Ecto neural progenitor cell (in vitro differentiated cells): ENCODE results near the gene ZNFX1.
"Not testable (repeated sequence)": the region's sequence is repeated elsewhere in the genome, so short reads cannot be mapped to it uniquely, and the experiment has no call there.

Experiments
- DNase-seq: peaks from one replicate; pipeline ENCODE4 v3.0.0-alpha.2; 2018; ENCODE audit warnings: low spot score

Gene ZNFX1

DNA sequence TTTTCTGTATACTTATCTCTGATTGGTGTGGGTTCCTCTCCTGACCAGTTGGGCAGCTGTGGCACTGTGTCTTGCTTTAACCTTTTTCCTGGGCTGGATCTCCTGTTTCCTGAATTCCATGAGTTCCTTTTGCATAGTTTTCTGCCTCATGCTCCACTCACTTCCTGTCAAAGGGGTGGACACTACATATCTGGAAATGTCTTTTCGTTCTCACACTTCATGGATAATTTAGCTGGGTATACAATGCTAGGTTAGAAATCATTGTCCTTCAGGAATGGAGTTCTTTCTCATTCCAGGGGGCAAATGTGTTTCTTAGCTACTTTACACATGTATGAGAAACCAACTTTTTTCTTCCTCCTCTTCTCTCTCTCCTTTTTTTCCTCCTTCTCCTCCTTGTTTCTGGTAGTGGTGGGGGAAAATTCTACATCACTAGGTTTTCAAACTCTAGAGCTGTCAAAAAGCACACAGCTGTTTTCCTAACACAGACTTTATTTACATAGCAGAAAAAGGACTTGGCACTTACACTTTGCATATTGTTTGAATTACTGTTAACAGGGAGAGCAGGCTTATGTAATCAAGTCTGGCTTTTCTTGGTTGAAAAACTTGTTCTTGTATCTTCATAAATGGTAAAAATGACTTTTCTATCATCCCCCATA is 67.6 kb downstream of the ZNFX1 start:
- DNase-seq, result no peak

- no peak for DNase-seq
These were observed 70.8 kb downstream of the ZNFX1 start for GRCh38 chr20:49207076-49207475.

DNA sequence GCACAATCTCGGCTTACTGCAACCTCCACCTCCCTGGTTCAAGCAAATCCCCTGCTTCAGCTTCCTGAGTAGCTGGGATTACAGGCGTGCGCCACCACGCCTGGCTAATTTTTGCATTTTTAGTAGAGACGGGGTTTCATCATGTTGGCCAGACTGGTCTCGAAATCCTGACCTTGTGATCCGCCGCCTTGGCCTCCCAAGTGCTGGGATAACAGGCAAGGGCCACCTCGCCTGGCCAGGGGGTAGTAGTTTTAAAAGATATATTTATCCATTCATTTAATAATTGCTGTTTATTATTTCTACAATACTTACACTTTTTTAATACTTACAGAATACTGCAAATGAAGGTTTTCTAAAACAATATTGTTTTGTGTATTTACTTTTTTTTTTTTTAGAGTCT is 74.1 kb downstream of the ZNFX1 start:
- DNase-seq, result no peak

DNA sequence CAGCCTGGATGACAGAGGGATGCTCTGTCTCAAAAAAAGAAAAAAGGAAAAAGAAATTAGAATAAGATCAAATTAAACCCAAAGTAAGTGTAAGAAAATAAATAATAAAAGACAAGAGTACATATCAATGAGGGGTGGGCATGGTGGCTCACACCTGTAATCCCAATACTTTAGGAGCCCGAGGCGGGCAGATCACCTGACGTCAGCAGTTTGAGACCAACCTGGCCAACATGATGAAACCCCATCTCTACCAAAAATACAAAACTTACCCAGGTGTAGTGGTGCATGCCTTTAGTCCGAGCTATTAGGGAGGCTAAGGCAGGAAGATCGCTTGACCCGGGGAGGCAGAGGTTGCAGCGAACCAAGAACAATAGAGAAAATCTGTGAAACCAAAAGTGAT is 74.8 kb downstream of the ZNFX1 start:
- DNase-seq, result no peak

DNA sequence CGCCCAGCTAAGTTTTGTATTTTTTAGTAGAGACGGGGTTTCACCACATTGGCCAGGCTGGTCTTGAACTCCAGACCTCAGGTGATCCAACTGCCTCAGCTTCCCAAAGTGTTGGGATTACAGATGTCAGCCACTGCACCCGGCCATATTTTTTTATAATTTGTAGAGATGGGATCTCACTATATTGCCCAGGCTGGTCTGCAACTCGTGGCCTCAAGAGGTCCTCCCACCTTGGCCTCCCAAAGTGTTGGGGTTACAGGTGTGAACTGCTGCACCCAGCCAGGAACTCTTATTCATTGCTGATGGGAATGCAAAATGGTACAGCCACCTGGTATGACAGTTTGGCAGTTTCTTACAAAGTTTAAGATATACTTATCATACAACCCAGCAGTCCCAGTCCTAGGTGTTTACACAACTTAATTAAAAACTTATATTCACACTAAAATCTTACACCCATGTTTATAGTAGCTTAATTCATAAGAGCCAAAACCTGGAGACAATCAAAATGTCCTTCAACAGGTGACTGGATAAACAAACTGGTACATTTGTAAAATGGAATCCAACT is 78.0 kb downstream of the ZNFX1 start:
- DNase-seq, result no peak

GRCh38 chr20:49192944-49193518 is 84.8 kb downstream of the ZNFX1 start:
- not testable (repeated sequence) for DNase-seq
